ENCODE data around the gene WDR45B. TPM values are rescaled to one million over a fixed set of nuclear protein-coding genes. Genes with fewer than 3 reads are reported as not detected.

Gene WDR45B
- total RNA-seq, 2 experiments from 2014 or later = 127 to 132 TPM

GRCh38 chr17:82666931-82667667 lies 18.9 kb upstream of the WDR45B start:
- no peak overlapping the region for H3K4me3 Mint-ChIP-seq
- TF ChIP-seq CTCF (IDR thresholded peaks at IDR 0.05) = no peak
- no peak overlapping the region for H3K27ac Mint-ChIP-seq
- H3K4me1 Mint-ChIP-seq (ENCODE audit: low read depth) = peaks cover 4% of the 10 kb centered on the region
- ATAC-seq (no peak), DNase-seq (no peak)
- POLR2A ChIA-PET = no interaction called here
- intact Hi-C loops (cut with micrococcal nuclease) = loop anchor here (10.0 kb wide), 1 partner anchor 88 kb away; the partner anchor contains the start of gene TBCD
- no peaks in the 10 kb centered on the region for H3K27me3 Mint-ChIP-seq
- H3K9me3 Mint-ChIP-seq = no peaks in the 10 kb centered on the region
- CTCF ChIA-PET = interaction anchor here (1.5 to 2.7 kb wide), 3 partner anchors 20 to 110 kb away, joined by 4 to 26 read pairs (median 16); no protein-coding TSS in a partner anchor
- no peaks in the 10 kb centered on the region for H3K36me3 Mint-ChIP-seq (ENCODE audit: low read depth)

- DNase-seq (no peak), ATAC-seq (no peak)
- intact Hi-C loops (cut with micrococcal nuclease) = loop anchor here (10.0 kb wide), 1 partner anchor 89 kb away; the partner anchor contains the start of gene TBCD
- H3K9me3 Mint-ChIP-seq = no peaks in the 10 kb centered on the region
- H3K27me3 Mint-ChIP-seq = no peaks in the 10 kb centered on the region
- peaks cover 4% of the 10 kb centered on the region for H3K4me1 Mint-ChIP-seq (ENCODE audit: low read depth)
- H3K27ac Mint-ChIP-seq = no peak overlapping the region
- no peak overlapping the region for H3K4me3 Mint-ChIP-seq
- CTCF ChIA-PET = no interaction called here
- no peak for TF ChIP-seq CTCF (IDR thresholded peaks at IDR 0.05)
- no peaks in the 10 kb centered on the region for H3K36me3 Mint-ChIP-seq (ENCODE audit: low read depth)
- POLR2A ChIA-PET = no interaction called here
These were observed 17.6 kb upstream of the WDR45B start for GRCh38 chr17:82665891-82666290.

- H3K9me3 Mint-ChIP-seq = no peaks in the 10 kb centered on the region
- ATAC-seq (no peak), DNase-seq (no peak)
- no peak for TF ChIP-seq CTCF (IDR thresholded peaks at IDR 0.05)
- CTCF ChIA-PET = no interaction called here
- H3K36me3 Mint-ChIP-seq (ENCODE audit: low read depth) = no peaks in the 10 kb centered on the region
- H3K4me3 Mint-ChIP-seq = no peak overlapping the region
- no peak overlapping the region for H3K27ac Mint-ChIP-seq
- H3K27me3 Mint-ChIP-seq = no peaks in the 10 kb centered on the region
- intact Hi-C loops (cut with micrococcal nuclease) = loop anchor here (10.0 kb wide), 1 partner anchor 90 kb away; the partner anchor contains the start of gene TBCD
- POLR2A ChIA-PET = no interaction called here
- peaks cover 4% of the 10 kb centered on the region for H3K4me1 Mint-ChIP-seq (ENCODE audit: low read depth)
These were observed 17.0 kb upstream of the WDR45B start for GRCh38 chr17:82665217-82665616.

- ChIA-PET CTCF (interaction anchor here (1.5 kb wide), 1 partner anchor 102 kb away, joined by 4 read pairs; no protein-coding TSS in a partner anchor), POLR2A (interaction anchor here (0.6 kb wide), 1 partner anchor 561 kb away, joined by 3 read pairs; no protein-coding TSS in a partner anchor)
- Mint-ChIP-seq H3K4me3 (no peak overlapping the region), H3K27me3 (no peaks in the 10 kb centered on the region), H3K36me3 (ENCODE audit: low read depth) (no peaks in the 10 kb centered on the region), H3K27ac (no peak overlapping the region), H3K4me1 (ENCODE audit: low read depth) (peaks cover 4% of the 10 kb centered on the region), H3K9me3 (no peaks in the 10 kb centered on the region)
- no peak for TF ChIP-seq CTCF (IDR thresholded peaks at IDR 0.05)
- intact Hi-C loops (cut with micrococcal nuclease) = loop anchor here (10.0 kb wide), 1 partner anchor 90 kb away; the partner anchor contains the start of gene TBCD
- ATAC-seq (no peak), DNase-seq (no peak)
These were observed 16.5 kb upstream of the WDR45B start for GRCh38 chr17:82664701-82665182.

- H3K4me3 Mint-ChIP-seq = no peak overlapping the region
- DNase-seq (no peak), ATAC-seq (no peak)
- no peaks in the 10 kb centered on the region for H3K36me3 Mint-ChIP-seq (ENCODE audit: low read depth)
- ChIA-PET CTCF (interaction anchor here (1.5 kb wide), 1 partner anchor 102 kb away, joined by 4 read pairs; no protein-coding TSS in a partner anchor), POLR2A (interaction anchor here (0.6 kb wide), 1 partner anchor 561 kb away, joined by 3 read pairs; no protein-coding TSS in a partner anchor)
- H3K4me1 Mint-ChIP-seq (ENCODE audit: low read depth) = peaks cover 4% of the 10 kb centered on the region
- no peaks in the 10 kb centered on the region for H3K27me3 Mint-ChIP-seq
- no peaks in the 10 kb centered on the region for H3K9me3 Mint-ChIP-seq
- no peak for TF ChIP-seq CTCF (IDR thresholded peaks at IDR 0.05)
- no peak overlapping the region for H3K27ac Mint-ChIP-seq
- intact Hi-C loops (cut with micrococcal nuclease) = loop anchor here (10.0 kb wide), 1 partner anchor 91 kb away; the partner anchor contains the start of gene TBCD
These were observed 16.0 kb upstream of the WDR45B start for GRCh38 chr17:82664276-82664575.
